Muscle of leg (tissue), 11 donors: ENCODE measurements around the gene SPAG8. TPM values are rescaled to one million over a fixed set of nuclear protein-coding genes. Genes with fewer than 3 reads are reported as not detected.

ENCODE experiments used
- DNase-seq: peaks from one replicate; pipeline ENCODE4 v3.0.0; 2013
- H3K27ac ChIP-seq: one replicate; pipeline ENCODE4 v1.5.1; 2013; ENCODE audit warnings: mild to moderate bottlenecking, low read length, control low read depth
- H3K27me3 ChIP-seq: one replicate; pipeline ENCODE4 v1.6.1; 2013; ENCODE audit warnings: low read length; ENCODE audit not compliant: control insufficient read depth, insufficient read depth
- H3K36me3 ChIP-seq: one replicate; pipeline ENCODE4 v1.6.1; 2013; ENCODE audit warnings: low read length; ENCODE audit not compliant: control insufficient read depth, insufficient read depth
- H3K4me1 ChIP-seq: one replicate; pipeline ENCODE4 v1.6.1; 2013; ENCODE audit warnings: low read length; ENCODE audit not compliant: control insufficient read depth, insufficient read depth
- H3K4me3 ChIP-seq: one replicate; pipeline ENCODE4 v1.5.1; 2013; ENCODE audit warnings: low read length, control low read depth
- H3K9me3 ChIP-seq: replicated peaks from 2 replicates; pipeline ENCODE4 v1.6.1; 2013; ENCODE audit warnings: low read depth, low read length; ENCODE audit not compliant: control insufficient read depth
- WGBS: methylation state at CpG from one replicate; pipeline ENCODE4 v1.1.5; 2013; ENCODE audit warnings: missing lambda C conversion rate; ENCODE audit not compliant: insufficient coverage; 5-methylcytosine and 5-hydroxymethylcytosine counted together
- polyA plus RNA-seq, 8 donors: library from polyadenylated mRNA; unstranded; fragments of 120-200 nt; gene quantifications; one replicate each; pipeline versions ENCODE4 v1.2.1 to v1.2.3, GENCODE V29; 2013; ENCODE audit warnings: inconsistent platforms in 1 of 8, low replicate concordance in 1 of 8; ENCODE audit not compliant: insufficient read length in 8 of 8, insufficient read depth in 1 of 8
- total RNA-seq: library from RNA; stranded (reverse); fragments of 120-200 nt; gene quantifications from one replicate; pipeline ENCODE4 v1.2.4, GENCODE V29; 2013

SPAG8 gene
- total and polyA plus RNA-seq, 9 donors, result 1.3 to 3.1 (median 2.0) TPM

DNA sequence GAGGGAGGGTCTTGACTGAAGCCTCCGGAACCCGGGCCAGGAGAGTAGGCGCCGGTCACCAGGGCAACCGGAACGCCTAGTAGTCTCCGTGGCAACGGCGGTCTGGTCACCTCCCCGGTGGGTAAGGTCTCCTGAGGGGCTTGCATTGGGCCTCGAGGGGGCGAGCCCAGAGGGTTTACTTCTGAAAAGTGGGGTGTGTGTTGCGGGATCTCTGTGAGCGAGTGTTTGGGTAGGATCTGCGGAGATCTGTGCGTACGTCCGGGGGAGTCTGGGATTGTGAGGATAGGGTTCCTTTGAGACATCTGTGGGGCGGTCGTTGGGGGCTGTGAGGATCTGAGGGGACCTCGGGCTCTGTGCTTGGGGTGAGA is 16.6 kb upstream of the SPAG8 start, which contains the start of gene FAM221B:
TSS of gene FAM221B (minus strand) at position 17 of the 368 bp plus-strand sequence. CDS start 2,571 bp downstream, outside the sequence.
- Histone ChIP-seq H3K4me1 (peaks cover 31% of the 10 kb centered on the region), H3K9me3 (no peaks in the 10 kb centered on the region), H3K36me3 (no peaks in the 10 kb centered on the region), H3K27me3 (peaks cover 13% of the 10 kb centered on the region), H3K27ac (peak within 1 kb of the TSS; percentile 79), H3K4me3 (peak within 1 kb of the TSS; percentile 60)
- 2% methylated on average over 21 of the region's 21 CpGs for WGBS
- DNase-seq, result no peak

DNA sequence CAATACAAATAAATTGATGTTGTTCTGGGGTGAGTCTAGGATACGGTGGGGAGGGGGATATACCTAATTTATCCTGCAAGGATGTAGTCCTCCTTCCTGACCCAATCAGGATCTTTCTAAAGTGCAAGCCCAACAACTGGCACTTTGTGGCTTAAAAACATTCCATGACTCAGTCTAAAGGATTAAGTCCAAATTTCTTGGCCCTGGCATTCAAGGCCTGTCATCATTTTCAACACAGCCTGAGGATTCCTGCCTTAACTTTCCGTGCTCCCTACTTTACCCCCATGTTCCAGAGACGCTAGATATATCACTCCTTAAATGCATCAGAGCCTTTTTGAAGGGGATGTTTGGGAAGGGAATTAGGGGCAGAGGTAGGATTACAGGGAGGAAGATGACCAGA is 15.4 kb upstream of the SPAG8 start:
- no peak overlapping the region for H3K4me3 ChIP-seq
- no peak overlapping the region for H3K27ac ChIP-seq
- H3K36me3 ChIP-seq, result no peaks in the 10 kb centered on the region
- H3K9me3 ChIP-seq, result no peaks in the 10 kb centered on the region
- no CpG with 5 or more reads among the region's 3 CpGs for WGBS
- no peak for DNase-seq
- H3K27me3 ChIP-seq, result peaks cover 9% of the 10 kb centered on the region
- H3K4me1 ChIP-seq, result peaks cover 24% of the 10 kb centered on the region

GRCh38 chr9:35826071-35826701 is 14.1 kb upstream of the SPAG8 start:
- WGBS, result 40% methylated on average over 4 of the region's 4 CpGs
- Histone ChIP-seq H3K4me1 (peaks cover 21% of the 10 kb centered on the region), H3K27ac (no peak overlapping the region), H3K27me3 (peaks cover 9% of the 10 kb centered on the region), H3K4me3 (no peak overlapping the region), H3K36me3 (no peaks in the 10 kb centered on the region), H3K9me3 (no peaks in the 10 kb centered on the region)
- DNase-seq, result peak; percentile 69

DNA sequence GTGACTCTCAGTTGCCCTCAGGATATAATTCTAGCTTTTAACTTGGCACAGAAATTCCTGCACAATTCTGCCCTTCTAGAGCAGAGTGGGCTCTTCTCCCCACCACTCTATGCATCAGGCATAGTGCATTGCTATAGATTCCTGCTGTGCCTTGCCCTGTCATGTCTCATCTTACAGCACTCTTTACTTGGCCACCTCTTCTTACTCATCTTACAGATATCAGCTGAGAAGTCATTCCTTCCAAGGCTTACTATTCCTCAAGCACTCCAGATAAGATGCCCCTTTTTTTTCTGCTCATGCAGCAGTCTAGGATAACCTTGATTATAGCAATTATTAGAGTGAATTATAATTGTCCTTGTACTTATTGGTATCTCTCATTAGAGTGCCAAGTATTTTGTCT is 10.9 kb upstream of the SPAG8 start:
- Histone ChIP-seq H3K4me1 (peaks cover 4% of the 10 kb centered on the region), H3K27ac (no peak overlapping the region), H3K4me3 (no peak overlapping the region), H3K9me3 (no peaks in the 10 kb centered on the region), H3K27me3 (peaks cover 9% of the 10 kb centered on the region), H3K36me3 (no peaks in the 10 kb centered on the region)
- DNase-seq, result no peak

DNA sequence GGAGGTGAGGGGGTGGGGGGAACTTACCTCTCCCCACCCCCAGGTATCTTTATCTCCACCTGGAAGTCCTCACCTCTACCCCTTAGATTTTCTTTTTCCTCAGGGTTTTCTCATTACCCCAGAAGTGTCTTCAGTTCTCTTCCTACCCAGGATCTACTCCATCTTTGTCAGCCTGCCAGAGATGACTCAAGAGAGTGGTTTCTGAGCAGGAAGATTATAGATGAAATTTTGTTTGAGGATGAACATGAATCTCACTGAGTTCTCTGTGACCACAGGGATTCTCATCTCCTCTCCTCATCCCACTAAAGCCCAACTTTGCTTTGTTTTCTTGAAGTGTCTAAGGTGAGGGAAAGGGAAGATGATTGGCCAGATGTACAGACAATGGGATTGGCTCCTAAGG is 8.0 kb upstream of the SPAG8 start:
- H3K9me3 ChIP-seq, result no peaks in the 10 kb centered on the region
- H3K27ac ChIP-seq, result no peak overlapping the region
- no peak overlapping the region for H3K4me3 ChIP-seq
- peaks cover 4% of the 10 kb centered on the region for H3K27me3 ChIP-seq
- H3K36me3 ChIP-seq, result no peaks in the 10 kb centered on the region
- no peak for DNase-seq
- H3K4me1 ChIP-seq, result peaks cover 6% of the 10 kb centered on the region

GRCh38 chr9:35818341-35818740 is 6.3 kb upstream of the SPAG8 start:
- no peaks in the 10 kb centered on the region for H3K36me3 ChIP-seq
- no peak overlapping the region for H3K4me3 ChIP-seq
- peaks cover 4% of the 10 kb centered on the region for H3K27me3 ChIP-seq
- no peak for DNase-seq
- H3K27ac ChIP-seq, result no peak overlapping the region
- no peaks in the 10 kb centered on the region for H3K9me3 ChIP-seq
- 52% methylated on average over 2 of the region's 3 CpGs for WGBS
- H3K4me1 ChIP-seq, result peaks cover 16% of the 10 kb centered on the region

GRCh38 chr9:35816708-35817107 is 4.6 kb upstream of the SPAG8 start:
- H3K27ac ChIP-seq, result no peak overlapping the region
- no peak for DNase-seq
- H3K9me3 ChIP-seq, result no peaks in the 10 kb centered on the region
- H3K27me3 ChIP-seq, result peaks cover 4% of the 10 kb centered on the region
- H3K4me3 ChIP-seq, result no peak overlapping the region
- WGBS, result 33% methylated on average over 1 of the region's 1 CpG
- no peaks in the 10 kb centered on the region for H3K36me3 ChIP-seq
- peaks cover 25% of the 10 kb centered on the region for H3K4me1 ChIP-seq

GRCh38 chr9:35814841-35815543 is 2.9 kb upstream of the SPAG8 start, which contains the start of gene HINT2:
Gene HINT2, minus strand, starts transcription at chr9:35815042. Its CDS starts 63 bp downstream, at chr9:35814979.
- peak; percentile 100 for DNase-seq
- Histone ChIP-seq H3K9me3 (no peaks in the 10 kb centered on the region), H3K27me3 (peaks cover 2% of the 10 kb centered on the region), H3K4me3 (peak within 1 kb of the TSS; percentile 81), H3K27ac (peak within 1 kb of the TSS; percentile 97), H3K36me3 (no peaks in the 10 kb centered on the region), H3K4me1 (peaks cover 37% of the 10 kb centered on the region)
- under 1% methylated on average over 43 of the region's 52 CpGs for WGBS

GRCh38 chr9:35814106-35814840 is 2.2 kb upstream of the SPAG8 start:
- 5% methylated on average over 28 of the region's 29 CpGs for WGBS
- peaks cover 37% of the 10 kb centered on the region for H3K4me1 ChIP-seq
- H3K27me3 ChIP-seq, result peaks cover 3% of the 10 kb centered on the region
- H3K9me3 ChIP-seq, result no peaks in the 10 kb centered on the region
- DNase-seq, result peak; percentile 84
- H3K36me3 ChIP-seq, result peaks cover 5% of the 10 kb centered on the region
- H3K4me3 ChIP-seq, result peak overlapping the region; percentile 81
- H3K27ac ChIP-seq, result peak overlapping the region; percentile 97

- Histone ChIP-seq H3K27me3 (peaks cover 4% of the 10 kb centered on the region), H3K36me3 (peaks cover 11% of the 10 kb centered on the region), H3K27ac (peak overlapping the region; percentile 97), H3K4me3 (no peak overlapping the region), H3K9me3 (no peaks in the 10 kb centered on the region), H3K4me1 (peaks cover 37% of the 10 kb centered on the region)
- WGBS, result 93% methylated on average over 4 of the region's 10 CpGs
- DNase-seq, result no peak
Observed at GRCh38 chr9:35813434-35814105, 1.5 kb upstream of the SPAG8 start.
